Mesenchymal stem cell (in vitro differentiated cells and primary cell): Measurements from ENCODE around the gene BRSK1.
A peak's percentile ranks its signal among the peaks of the same experiment; 100 is the strongest.

Experiments used
- DNase-seq: peaks from one replicate; pipeline ENCODE4 v3.0.0-alpha.2; 2013
- H2AFZ ChIP-seq: one replicate; pipeline ENCODE4 v1.6.1; 2013; ENCODE audit warnings: low read depth, mild to moderate bottlenecking, control low read depth, inconsistent platforms, low read length, moderate library complexity
- H2AK5ac ChIP-seq: 2 replicates; pipeline ENCODE4 v1.6.1; 2013; ENCODE audit warnings: low read length, moderate library complexity, mild to moderate bottlenecking, inconsistent platforms; ENCODE audit not compliant: severe bottlenecking
- H2BK120ac ChIP-seq: one replicate; pipeline ENCODE4 v1.6.1; 2013; ENCODE audit warnings: low read depth, mild to moderate bottlenecking, inconsistent platforms, low read length, moderate library complexity
- H2BK12ac ChIP-seq, 2 experiments: one replicate each; pipeline ENCODE4 v1.6.1; 2013; ENCODE audit warnings: inconsistent platforms in 2 of 2, low read length in 2 of 2, mild to moderate bottlenecking in 2 of 2, moderate library complexity in 2 of 2, control low read depth in 1 of 2
- H2BK15ac ChIP-seq: one replicate; pipeline ENCODE4 v1.6.1; 2013; ENCODE audit warnings: mild to moderate bottlenecking, low read depth, inconsistent platforms; ENCODE audit not compliant: poor library complexity, severe bottlenecking
- H2BK5ac ChIP-seq: 2 replicates; pipeline ENCODE4 v1.6.1; 2013; ENCODE audit warnings: low read depth, mild to moderate bottlenecking, low read length, control low read depth, inconsistent platforms; ENCODE audit not compliant: poor library complexity, severe bottlenecking
- H3K14ac ChIP-seq, 2 experiments: one replicate each; pipeline ENCODE4 v1.6.1; 2013; ENCODE audit warnings: inconsistent platforms in 2 of 2, low read length in 2 of 2, control low read depth in 1 of 2, mild to moderate bottlenecking in 1 of 2, moderate library complexity in 1 of 2
- H3K18ac ChIP-seq, 2 experiments: one replicate each; pipeline ENCODE4 v1.6.1; 2013; ENCODE audit warnings: inconsistent platforms in 2 of 2, low read length in 2 of 2, control low read depth in 1 of 2, low read depth in 1 of 2, mild to moderate bottlenecking in 1 of 2
- H3K23ac ChIP-seq, 2 experiments: one replicate each; pipeline ENCODE4 v1.6.1; 2013; ENCODE audit warnings: inconsistent platforms in 2 of 2, low read length in 2 of 2, mild to moderate bottlenecking in 2 of 2, moderate library complexity in 2 of 2, control low read depth in 1 of 2
- H3K27ac ChIP-seq: 2 replicates; pipeline ENCODE4 v1.5.1; 2013; ENCODE audit warnings: mild to moderate bottlenecking, moderate library complexity, low read length, control low read depth, inconsistent platforms; ENCODE audit not compliant: poor library complexity, severe bottlenecking
- H3K27me3 ChIP-seq, 2 experiments: 2 replicates each; pipeline versions ENCODE4 v1.6.1 to v1.7.0; 2013; ENCODE audit warnings: low read length in 2 of 2, mild to moderate bottlenecking in 2 of 2, moderate library complexity in 2 of 2, control low read depth in 1 of 2, inconsistent platforms in 1 of 2; ENCODE audit not compliant: control insufficient read depth in 1 of 2, insufficient read depth in 1 of 2
- H3K36me3 ChIP-seq, 2 experiments: 2 replicates each; pipeline versions ENCODE4 v1.6.1 to v1.7.0; 2013; ENCODE audit warnings: low read length in 2 of 2, control low read depth in 1 of 2, inconsistent platforms in 1 of 2, low read depth in 1 of 2, mild to moderate bottlenecking in 1 of 2; ENCODE audit not compliant: insufficient read depth in 2 of 2, control insufficient read depth in 1 of 2
- H3K4ac ChIP-seq, 2 experiments: one replicate each; pipeline ENCODE4 v1.6.1; 2013; ENCODE audit warnings: inconsistent platforms in 2 of 2, low read length in 2 of 2, mild to moderate bottlenecking in 2 of 2, moderate library complexity in 2 of 2, control low read depth in 1 of 2, low read depth in 1 of 2
- H3K4me1 ChIP-seq: 2 replicates; pipeline ENCODE4 v1.6.1; 2013; ENCODE audit warnings: low read depth, low read length, control low read depth; ENCODE audit not compliant: control insufficient read depth, insufficient read depth
- H3K4me2 ChIP-seq: 2 replicates; pipeline ENCODE4 v1.6.1; 2013; ENCODE audit warnings: low read length, mild to moderate bottlenecking, inconsistent platforms; ENCODE audit not compliant: poor library complexity, severe bottlenecking
- H3K4me3 ChIP-seq, 2 experiments: 2 replicates each; pipeline versions ENCODE4 v1.5.1 to v1.7.0; 2013; ENCODE audit warnings: low read length in 2 of 2, mild to moderate bottlenecking in 2 of 2, control low read depth in 1 of 2, low read depth in 1 of 2; ENCODE audit not compliant: insufficient read depth in 1 of 2
- H3K79me1 ChIP-seq: replicated peaks from 2 replicates; pipeline ENCODE4 v1.6.1; 2013; ENCODE audit warnings: mild to moderate bottlenecking, control low read depth, low read length, inconsistent platforms; ENCODE audit not compliant: poor library complexity, severe bottlenecking
- H3K9ac ChIP-seq: 2 replicates; pipeline ENCODE4 v1.7.0; 2013; ENCODE audit warnings: mild to moderate bottlenecking, low read length, moderate library complexity
- H3K9me3 ChIP-seq: 2 replicates; pipeline ENCODE4 v1.7.0; 2013; ENCODE audit warnings: mild to moderate bottlenecking, low read length; ENCODE audit not compliant: control insufficient read depth
- H4K8ac ChIP-seq: one replicate; pipeline ENCODE4 v1.6.1; 2013; ENCODE audit warnings: inconsistent platforms, mild to moderate bottlenecking, low read length, moderate library complexity
- H4K91ac ChIP-seq: one replicate; pipeline ENCODE4 v1.6.1; 2013; ENCODE audit warnings: mild to moderate bottlenecking, low read length, inconsistent platforms
- WGBS: methylation state at CpG from one replicate; pipeline ENCODE4 v1.1.7; 2013; ENCODE audit warnings: mixed read lengths; 5-methylcytosine and 5-hydroxymethylcytosine counted together

The BRSK1 gene

DNA sequence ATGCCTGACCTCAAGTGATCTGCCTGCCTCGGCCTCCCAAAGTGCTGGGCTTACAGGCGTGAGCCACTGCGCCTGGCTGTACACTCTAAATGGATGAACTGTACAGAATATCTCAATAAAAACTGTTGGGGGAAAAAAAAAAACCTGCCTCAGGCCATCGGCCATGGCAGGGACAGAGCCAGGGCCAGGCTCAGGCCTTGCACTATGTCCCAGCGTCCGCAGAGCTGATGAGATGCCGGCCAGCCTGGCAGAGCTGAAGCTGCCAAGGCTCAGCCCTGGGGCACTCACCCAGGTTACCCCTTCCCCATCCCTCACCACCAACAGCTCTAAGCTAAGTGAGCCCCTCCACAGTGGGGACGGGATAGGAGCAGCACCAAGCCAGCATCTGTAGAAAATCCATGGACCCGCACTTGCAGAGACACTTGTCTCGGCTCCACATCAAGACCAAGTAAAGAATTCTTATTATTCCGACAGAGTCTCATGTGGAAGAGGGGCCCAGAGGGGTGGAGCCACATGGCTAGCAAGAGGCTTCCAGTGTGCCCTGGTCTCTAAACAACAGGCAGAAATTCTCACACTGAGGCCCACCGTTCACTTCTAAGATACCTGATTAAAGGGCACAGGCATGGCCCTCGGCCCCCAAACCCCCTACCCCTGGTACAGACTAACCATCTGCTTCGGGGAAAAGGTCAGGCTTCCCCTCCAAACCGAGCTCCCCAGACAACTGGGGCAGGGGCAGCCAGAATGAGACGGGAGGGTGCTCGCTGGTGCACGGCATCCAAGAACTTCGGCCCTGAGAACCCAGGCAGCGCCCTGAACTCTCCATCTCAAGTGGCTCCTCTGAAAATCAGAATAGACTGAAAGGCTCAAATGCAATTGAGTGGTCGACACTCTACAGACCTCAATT is 30.8 kb upstream of the BRSK1 start:
- Histone ChIP-seq H3K36me3 (peaks cover 0 to 41% of the 10 kb centered on the region in 2 experiments), H3K79me1 (no peaks in the 10 kb centered on the region), H2BK15ac (no peak overlapping the region), H2AFZ (no peak overlapping the region), H2BK12ac (no peak overlapping the region), H3K4me3 (no peak overlapping the region), H4K91ac (no peak overlapping the region), H2BK5ac (no peak overlapping the region), H3K14ac (no peak overlapping the region), H3K18ac (no peak overlapping the region), H3K9ac (no peak overlapping the region), H3K27me3 (no peaks in the 10 kb centered on the region), H3K27ac (no peak overlapping the region), H3K4ac (no peak overlapping the region), H2AK5ac (no peak overlapping the region), H3K4me2 (no peak overlapping the region), H2BK120ac (no peak overlapping the region), H4K8ac (no peak overlapping the region), H3K4me1 (peaks cover 66% of the 10 kb centered on the region), H3K9me3 (no peaks in the 10 kb centered on the region), H3K23ac (no peak overlapping the region)
- DNase-seq, result no peak
- 94% methylated on average over 20 of the region's 21 CpGs for WGBS

- no peaks in the 10 kb centered on the region for H3K9me3 ChIP-seq
- no peak overlapping the region for H2AFZ ChIP-seq
- WGBS, result 91% methylated on average over 23 of the region's 23 CpGs
- no peak overlapping the region for H3K27ac ChIP-seq
- no peak overlapping the region for H2BK5ac ChIP-seq
- peak overlapping the region in 1 of 2 experiments; percentile 53 for H3K4me3 ChIP-seq
- H3K4ac ChIP-seq, result no peak overlapping the region
- no peak overlapping the region for H2BK12ac ChIP-seq
- H3K79me1 ChIP-seq, result no peaks in the 10 kb centered on the region
- H3K27me3 ChIP-seq, result no peaks in the 10 kb centered on the region
- DNase-seq, result no peak
- peak overlapping the region; percentile 97 for H3K9ac ChIP-seq
- no peak overlapping the region for H3K14ac ChIP-seq
- H3K23ac ChIP-seq, result no peak overlapping the region
- H2AK5ac ChIP-seq, result no peak overlapping the region
- H4K91ac ChIP-seq, result no peak overlapping the region
- no peak overlapping the region for H2BK15ac ChIP-seq
- no peak overlapping the region for H3K4me2 ChIP-seq
- H3K36me3 ChIP-seq, result peaks cover 0 to 34% of the 10 kb centered on the region in 2 experiments
- H2BK120ac ChIP-seq, result no peak overlapping the region
- H3K4me1 ChIP-seq, result peaks cover 62% of the 10 kb centered on the region
- no peak overlapping the region for H3K18ac ChIP-seq
- no peak overlapping the region for H4K8ac ChIP-seq
These were observed 29.8 kb upstream of the BRSK1 start for GRCh38 chr19:55253842-55254624.

DNA sequence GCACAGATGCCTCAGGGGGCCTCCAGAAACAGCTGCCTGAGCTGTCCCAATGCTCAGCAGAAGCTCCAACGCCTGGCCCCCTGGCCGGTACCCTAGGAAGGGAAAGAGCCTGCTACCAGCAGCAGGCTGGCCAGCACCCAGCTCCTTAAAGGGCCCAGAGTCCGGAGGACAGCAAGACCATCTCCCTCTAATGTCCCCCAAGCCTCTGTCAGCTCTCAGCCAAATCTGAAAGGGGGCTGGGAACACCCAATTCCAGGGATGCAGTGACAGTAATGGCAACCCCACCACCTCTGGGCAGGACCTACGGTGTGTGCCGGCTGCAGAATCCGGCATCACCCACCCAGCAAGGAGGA is 29.2 kb upstream of the BRSK1 start:
- no peak for DNase-seq
- H3K14ac ChIP-seq, result no peak overlapping the region
- H3K27ac ChIP-seq, result no peak overlapping the region
- H4K8ac ChIP-seq, result no peak overlapping the region
- no peak overlapping the region for H2BK120ac ChIP-seq
- H2AK5ac ChIP-seq, result no peak overlapping the region
- peaks cover 60% of the 10 kb centered on the region for H3K4me1 ChIP-seq
- no peaks in the 10 kb centered on the region for H3K79me1 ChIP-seq
- H3K4ac ChIP-seq, result no peak overlapping the region
- H2BK15ac ChIP-seq, result no peak overlapping the region
- H3K18ac ChIP-seq, result no peak overlapping the region
- H3K36me3 ChIP-seq, result peaks cover 0 to 34% of the 10 kb centered on the region in 2 experiments
- H3K23ac ChIP-seq, result no peak overlapping the region
- no peak overlapping the region for H3K4me2 ChIP-seq
- H3K4me3 ChIP-seq, result peak overlapping the region in 1 of 2 experiments; percentile 53
- H2BK5ac ChIP-seq, result no peak overlapping the region
- no peaks in the 10 kb centered on the region for H3K9me3 ChIP-seq
- H3K27me3 ChIP-seq, result no peaks in the 10 kb centered on the region
- H2BK12ac ChIP-seq, result no peak overlapping the region
- H4K91ac ChIP-seq, result no peak overlapping the region
- no peak overlapping the region for H2AFZ ChIP-seq
- peak overlapping the region; percentile 97 for H3K9ac ChIP-seq
- 94% methylated on average over 6 of the region's 6 CpGs for WGBS
